ENCODE data around the gene TMEM131. TPM values are rescaled to one million over a fixed set of nuclear protein-coding genes. Genes with fewer than 3 reads are reported as not detected.

Gene TMEM131
- total RNA-seq, 1 donor from 2014 or later = 36.4 TPM

DNA sequence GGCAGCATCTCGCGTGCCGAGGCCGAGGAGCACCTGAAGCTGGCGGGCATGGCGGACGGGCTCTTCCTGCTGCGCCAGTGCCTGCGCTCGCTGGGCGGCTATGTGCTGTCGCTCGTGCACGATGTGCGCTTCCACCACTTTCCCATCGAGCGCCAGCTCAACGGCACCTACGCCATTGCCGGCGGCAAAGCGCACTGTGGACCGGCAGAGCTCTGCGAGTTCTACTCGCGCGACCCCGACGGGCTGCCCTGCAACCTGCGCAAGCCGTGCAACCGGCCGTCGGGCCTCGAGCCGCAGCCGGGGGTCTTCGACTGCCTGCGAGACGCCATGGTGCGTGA, 271.7 kb downstream of the TMEM131 start:
- Mint-ChIP-seq H3K4me3 (ENCODE audit: unreplicated experiment) (no peak overlapping the region), H3K36me3 (ENCODE audit: unreplicated experiment) (no peaks in the 10 kb centered on the region), H3K9me3 (ENCODE audit: unreplicated experiment) (no peaks in the 10 kb centered on the region), H3K4me1 (ENCODE audit: unreplicated experiment) (peaks cover 8% of the 10 kb centered on the region), H3K27me3 (ENCODE audit: unreplicated experiment) (peaks cover 2% of the 10 kb centered on the region), H3K27ac (ENCODE audit: unreplicated experiment) (no peak overlapping the region)
- no peak for TF ChIP-seq CTCF (IDR thresholded peaks at IDR 0.05)
- DNase-seq (ENCODE audit: extremely low spot score, unreplicated experiment) = no peak

GRCh38 chr2:97723156-97724072, 272.3 kb downstream of the TMEM131 start:
- H3K27ac Mint-ChIP-seq (ENCODE audit: unreplicated experiment) = no peak overlapping the region
- no peak for TF ChIP-seq CTCF (IDR thresholded peaks at IDR 0.05)
- peaks cover 2% of the 10 kb centered on the region for H3K27me3 Mint-ChIP-seq (ENCODE audit: unreplicated experiment)
- no peak overlapping the region for H3K4me3 Mint-ChIP-seq (ENCODE audit: unreplicated experiment)
- DNase-seq (ENCODE audit: extremely low spot score, unreplicated experiment) = no peak
- H3K9me3 Mint-ChIP-seq (ENCODE audit: unreplicated experiment) = no peaks in the 10 kb centered on the region
- H3K36me3 Mint-ChIP-seq (ENCODE audit: unreplicated experiment) = no peaks in the 10 kb centered on the region
- peaks cover 8% of the 10 kb centered on the region for H3K4me1 Mint-ChIP-seq (ENCODE audit: unreplicated experiment)

DNA sequence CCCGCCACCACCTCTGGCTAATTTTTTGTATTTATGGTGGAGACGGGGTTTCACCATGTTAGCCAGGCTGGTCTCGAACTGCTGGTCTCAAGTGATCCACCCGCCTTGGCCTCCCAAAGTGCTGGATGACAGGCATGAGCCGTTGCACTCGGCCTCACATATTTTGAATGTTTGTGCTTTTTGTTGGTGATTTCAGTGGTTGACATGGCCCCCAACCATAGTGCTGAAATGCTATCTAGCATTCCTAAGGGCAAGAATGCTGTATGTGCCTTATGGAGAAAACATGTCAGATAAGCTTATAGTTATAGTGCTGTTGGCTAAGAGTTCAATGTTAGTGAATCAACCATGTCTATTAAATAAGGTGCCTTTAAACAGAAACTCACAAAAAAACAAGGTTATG, 273.5 kb downstream of the TMEM131 start:
- H3K27ac Mint-ChIP-seq (ENCODE audit: unreplicated experiment) = no peak overlapping the region
- TF ChIP-seq CTCF (IDR thresholded peaks at IDR 0.05) = no peak
- H3K4me3 Mint-ChIP-seq (ENCODE audit: unreplicated experiment) = no peak overlapping the region
- peaks cover 2% of the 10 kb centered on the region for H3K27me3 Mint-ChIP-seq (ENCODE audit: unreplicated experiment)
- no peak for DNase-seq (ENCODE audit: extremely low spot score, unreplicated experiment)
- no peaks in the 10 kb centered on the region for H3K36me3 Mint-ChIP-seq (ENCODE audit: unreplicated experiment)
- H3K9me3 Mint-ChIP-seq (ENCODE audit: unreplicated experiment) = no peaks in the 10 kb centered on the region
- H3K4me1 Mint-ChIP-seq (ENCODE audit: unreplicated experiment) = peaks cover 8% of the 10 kb centered on the region

GRCh38 chr2:97720746-97721145, 275.0 kb downstream of the TMEM131 start:
- Mint-ChIP-seq H3K9me3 (ENCODE audit: unreplicated experiment) (no peaks in the 10 kb centered on the region), H3K36me3 (ENCODE audit: unreplicated experiment) (no peaks in the 10 kb centered on the region), H3K4me3 (ENCODE audit: unreplicated experiment) (no peak overlapping the region), H3K27me3 (ENCODE audit: unreplicated experiment) (peaks cover 7% of the 10 kb centered on the region), H3K4me1 (ENCODE audit: unreplicated experiment) (peaks cover 3% of the 10 kb centered on the region), H3K27ac (ENCODE audit: unreplicated experiment) (no peak overlapping the region)
- TF ChIP-seq CTCF (IDR thresholded peaks at IDR 0.05) = no peak
- DNase-seq (ENCODE audit: extremely low spot score, unreplicated experiment) = no peak

DNA sequence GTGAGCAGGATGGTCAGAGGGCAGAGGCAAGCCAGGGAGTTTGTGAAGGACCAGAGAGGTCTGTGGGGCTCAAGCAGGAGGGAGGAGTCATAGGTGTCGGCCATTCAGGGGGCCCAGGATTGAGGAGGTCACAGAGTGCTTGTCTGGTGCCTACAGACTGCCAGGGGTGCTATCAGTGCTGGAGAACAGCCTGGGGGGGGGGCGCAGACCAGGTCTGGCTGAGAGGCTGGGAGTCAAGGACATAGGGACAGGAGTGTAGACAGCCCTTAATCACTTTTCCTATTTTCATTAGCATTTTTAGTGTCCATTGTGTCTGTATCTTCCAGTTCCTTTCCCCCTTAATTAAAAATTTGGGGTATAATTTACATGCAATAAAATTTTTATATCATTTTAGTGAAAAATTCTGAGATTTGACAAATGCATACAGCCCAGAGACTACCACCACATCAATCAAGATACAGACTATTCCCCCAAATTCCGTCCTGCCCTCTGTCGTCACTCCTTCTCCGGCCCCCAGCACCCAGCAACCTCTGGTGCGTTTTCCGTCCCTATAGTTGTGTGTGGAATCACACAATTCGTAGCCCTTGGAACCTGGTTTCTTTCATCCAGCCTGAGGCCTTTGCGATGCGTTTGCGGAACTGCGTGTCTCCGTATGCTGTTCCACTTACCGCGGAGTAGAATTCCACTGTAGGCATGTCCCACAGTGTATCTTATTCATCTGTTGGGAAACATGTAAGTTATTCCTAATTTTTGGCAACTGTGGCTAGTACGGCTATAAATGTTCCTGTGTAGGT, 276.2 kb downstream of the TMEM131 start:
- no peak for TF ChIP-seq CTCF (IDR thresholded peaks at IDR 0.05)
- DNase-seq (ENCODE audit: extremely low spot score, unreplicated experiment) = no peak
- Mint-ChIP-seq H3K4me1 (ENCODE audit: unreplicated experiment) (no peaks in the 10 kb centered on the region), H3K27me3 (ENCODE audit: unreplicated experiment) (peaks cover 7% of the 10 kb centered on the region), H3K36me3 (ENCODE audit: unreplicated experiment) (no peaks in the 10 kb centered on the region), H3K9me3 (ENCODE audit: unreplicated experiment) (no peaks in the 10 kb centered on the region), H3K4me3 (ENCODE audit: unreplicated experiment) (no peak overlapping the region), H3K27ac (ENCODE audit: unreplicated experiment) (no peak overlapping the region)

All from osteocyte (in vitro differentiated cells).